Measurements from ENCODE around the gene ZNF500.

Gene ZNF500

GRCh38 chr16:4795828-4796572, 29.0 kb upstream of the ZNF500 start:
- H3K9me2 ChIP-seq (replicated peaks; ENCODE audit: insufficient read depth, low read length): no peaks in the 10 kb centered on the region
- no peak overlapping the region for H3K9ac ChIP-seq (ENCODE audit: low read length)
- no peak overlapping the region for H2AFZ ChIP-seq (ENCODE audit: low read length)
- H3K36me3 ChIP-seq (replicated peaks; ENCODE audit: insufficient read depth, low read length): no peaks in the 10 kb centered on the region
- no peak overlapping the region for H3K4me3 ChIP-seq (ENCODE audit: low read length)
- H3F3A ChIP-seq (ENCODE audit: insufficient read depth, low read length): no peaks in the 10 kb centered on the region
- H3K27ac ChIP-seq (ENCODE audit: low read length): no peak overlapping the region
- H3K4me2 ChIP-seq (ENCODE audit: low read depth, low read length): no peak overlapping the region
- no peaks in the 10 kb centered on the region for H3K9me3 ChIP-seq (replicated peaks; ENCODE audit: insufficient read depth, low read length)
- no peak for DNase-seq
- H3K27me3 ChIP-seq (replicated peaks; ENCODE audit: insufficient read depth, low read length): no peaks in the 10 kb centered on the region
- no peaks in the 10 kb centered on the region for H4K20me1 ChIP-seq (ENCODE audit: insufficient read depth, low read length)
- no peaks in the 10 kb centered on the region for H3K79me2 ChIP-seq (ENCODE audit: low read length)
- no peaks in the 10 kb centered on the region for H3K4me1 ChIP-seq (ENCODE audit: low read length)
- TF ChIP-seq EZH2phosphoT487 (IDR thresholded peaks at IDR 0.05; ENCODE audit: low read length): no peak
- no peak for TF ChIP-seq CTCF (IDR thresholded peaks at IDR 0.05; ENCODE audit: low read length)
- TF ChIP-seq EZH2 (optimal IDR thresholded peaks at IDR 0.05; ENCODE audit: low read depth, low read length): no peak

- TF ChIP-seq EZH2 (optimal IDR thresholded peaks at IDR 0.05; ENCODE audit: low read depth, low read length): no peak
- no peak for TF ChIP-seq EZH2phosphoT487 (IDR thresholded peaks at IDR 0.05; ENCODE audit: low read length)
- TF ChIP-seq CTCF (IDR thresholded peaks at IDR 0.05; ENCODE audit: low read length): no peak
- Histone ChIP-seq H2AFZ (ENCODE audit: low read length) (no peak within 1 kb of the TSS), H3K79me2 (ENCODE audit: low read length) (no peaks in the 10 kb centered on the region), H3K9ac (ENCODE audit: low read length) (no peak within 1 kb of the TSS), H3K27ac (ENCODE audit: low read length) (no peak within 1 kb of the TSS), H3K4me1 (ENCODE audit: low read length) (no peaks in the 10 kb centered on the region), H3F3A (ENCODE audit: insufficient read depth, low read length) (no peaks in the 10 kb centered on the region), H3K4me2 (ENCODE audit: low read depth, low read length) (no peak within 1 kb of the TSS), H4K20me1 (ENCODE audit: insufficient read depth, low read length) (no peaks in the 10 kb centered on the region), H3K9me3 (replicated peaks; ENCODE audit: insufficient read depth, low read length) (no peaks in the 10 kb centered on the region), H3K9me2 (replicated peaks; ENCODE audit: insufficient read depth, low read length) (no peaks in the 10 kb centered on the region), H3K27me3 (replicated peaks; ENCODE audit: insufficient read depth, low read length) (no peaks in the 10 kb centered on the region), H3K4me3 (ENCODE audit: low read length) (no peak within 1 kb of the TSS), H3K36me3 (replicated peaks; ENCODE audit: insufficient read depth, low read length) (no peaks in the 10 kb centered on the region)
- DNase-seq: no peak
These were observed 28.3 kb upstream of the ZNF500 start, which contains the start of gene SMIM22 for GRCh38 chr16:4795181-4795827. SMIM22 (plus strand) TSS chr16:4795369; CDS start chr16:4795735, 366 bp downstream.

GRCh38 chr16:4792951-4793513, 26.1 kb upstream of the ZNF500 start:
- Histone ChIP-seq H3K9ac (ENCODE audit: low read length) (no peak overlapping the region), H4K20me1 (ENCODE audit: insufficient read depth, low read length) (no peaks in the 10 kb centered on the region), H3K27me3 (replicated peaks; ENCODE audit: insufficient read depth, low read length) (no peaks in the 10 kb centered on the region), H3F3A (ENCODE audit: insufficient read depth, low read length) (no peaks in the 10 kb centered on the region), H3K9me2 (replicated peaks; ENCODE audit: insufficient read depth, low read length) (no peaks in the 10 kb centered on the region), H3K36me3 (replicated peaks; ENCODE audit: insufficient read depth, low read length) (no peaks in the 10 kb centered on the region), H3K4me2 (ENCODE audit: low read depth, low read length) (no peak overlapping the region), H3K79me2 (ENCODE audit: low read length) (no peaks in the 10 kb centered on the region), H3K9me3 (replicated peaks; ENCODE audit: insufficient read depth, low read length) (no peaks in the 10 kb centered on the region), H3K4me1 (ENCODE audit: low read length) (no peaks in the 10 kb centered on the region), H2AFZ (ENCODE audit: low read length) (no peak overlapping the region), H3K27ac (ENCODE audit: low read length) (no peak overlapping the region), H3K4me3 (ENCODE audit: low read length) (no peak overlapping the region)
- TF ChIP-seq EZH2 (optimal IDR thresholded peaks at IDR 0.05; ENCODE audit: low read depth, low read length) (no peak), CTCF (IDR thresholded peaks at IDR 0.05; ENCODE audit: low read length) (no peak), EZH2phosphoT487 (IDR thresholded peaks at IDR 0.05; ENCODE audit: low read length) (no peak)
- DNase-seq: no peak

Measured in MM.1S (cell line).